ENCODE data around the gene MYL10. TPM values are rescaled to one million over a fixed set of nuclear protein-coding genes. Genes with fewer than 3 reads are reported as not detected.
"Not testable (repeated sequence)": the region's sequence is repeated elsewhere in the genome, so short reads cannot be mapped to it uniquely, and the experiment has no call there.

Gene MYL10
- total and polyA plus RNA-seq, 12 donors: not detected

- Histone ChIP-seq H3K4me1 (replicated peaks in 1 of 2) (no peaks in the 10 kb centered on the region), H3K4me3 (no peak overlapping the region), H3K27ac (no peak overlapping the region), H3K9me3 (replicated peaks in 1 of 3) (no peaks in the 10 kb centered on the region), H3K36me3 (replicated peaks in 1 of 2) (no peaks in the 10 kb centered on the region), H3K27me3 (no peaks in the 10 kb centered on the region)
- WGBS, 4 donors: 84 to 89% (median 85%) methylated on average over 18 to 26 of the region's 26 CpGs
- no peak for DNase-seq
- no peak for TF ChIP-seq CTCF (IDR thresholded peaks at IDR 0.05)
- no peak for TF ChIP-seq POLR2A (IDR thresholded peaks at IDR 0.05)
- intact Hi-C loops (cut with DNase I): loop anchor here (10.0 kb wide), 2 partner anchors 79 to 199 kb away; no protein-coding TSS in a partner anchor
Observed at GRCh38 chr7:101605611-101606497, 23.2 kb downstream of the MYL10 start.

DNA sequence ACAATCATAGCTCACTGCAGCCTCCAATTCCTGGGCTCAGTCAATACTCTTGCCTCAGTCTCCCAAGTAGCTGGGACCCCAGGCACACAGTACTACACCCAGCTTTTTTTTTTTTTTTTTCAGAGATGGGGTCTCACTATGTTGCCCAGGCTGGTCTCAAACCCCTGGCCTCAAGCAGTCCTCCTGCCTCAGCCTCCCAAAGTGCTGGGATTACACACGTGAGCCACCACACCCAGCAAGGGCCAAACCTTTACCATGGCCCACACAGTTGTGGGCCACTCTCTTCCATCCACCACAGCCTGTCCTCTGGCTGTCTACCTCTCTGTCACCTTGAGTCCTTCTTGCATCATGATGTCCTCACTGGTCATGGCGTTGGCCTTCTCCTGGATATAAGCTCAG lies 24.2 kb downstream of the MYL10 start:
- H3K36me3 ChIP-seq (replicated peaks in 1 of 2); H3K27ac ChIP-seq; H3K9me3 ChIP-seq (replicated peaks in 1 of 3); H3K4me1 ChIP-seq (replicated peaks in 1 of 2); H3K4me3 ChIP-seq; H3K27me3 ChIP-seq; DNase-seq: not testable (repeated sequence)
- WGBS, 4 donors: 50 to 86% (median 85%) methylated on average over 2 of the region's 2 CpGs
- intact Hi-C loops (cut with DNase I): loop anchor here (5.0 to 10.0 kb wide), 4 partner anchors 77 to 667 kb away; no protein-coding TSS in a partner anchor

DNA sequence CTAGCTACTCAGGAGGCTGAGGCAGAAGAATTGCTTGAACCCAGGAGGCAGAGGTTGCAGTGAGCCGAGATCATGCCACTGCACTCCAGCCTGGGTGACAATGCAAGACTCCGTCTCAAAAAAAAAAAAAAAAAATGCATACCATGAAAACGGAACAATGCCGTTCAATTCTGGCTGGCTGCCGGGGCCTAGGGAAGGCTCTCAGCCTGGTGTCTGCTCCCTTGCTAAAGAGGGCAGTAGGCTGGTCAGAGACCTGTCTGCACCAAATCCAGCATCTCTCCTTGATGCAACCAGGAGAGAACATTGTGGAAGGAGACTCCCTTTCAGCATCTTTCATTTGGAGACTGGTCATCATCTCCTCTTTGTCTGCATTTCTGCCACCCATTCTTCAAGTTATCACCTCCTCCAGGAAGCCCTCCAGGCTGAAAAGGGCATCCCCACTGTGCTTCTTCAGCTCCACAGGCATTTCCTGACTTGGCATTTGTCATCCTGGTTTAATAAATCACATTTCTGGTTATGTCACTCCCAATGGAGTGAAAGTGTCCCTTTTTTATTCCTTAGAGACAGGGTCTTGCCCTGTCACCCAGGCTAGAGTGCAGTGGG lies 24.7 kb downstream of the MYL10 start:
- intact Hi-C loops (cut with DNase I): loop anchor here (5.0 to 10.0 kb wide), 4 partner anchors 78 to 668 kb away; no protein-coding TSS in a partner anchor
- 74 to 83% (median 78%) methylated on average over 5 of the region's 5 CpGs for WGBS, 4 donors
- H3K36me3 ChIP-seq (replicated peaks in 1 of 2): no peaks in the 10 kb centered on the region
- no peaks in the 10 kb centered on the region for H3K27me3 ChIP-seq
- no peaks in the 10 kb centered on the region for H3K9me3 ChIP-seq (replicated peaks in 1 of 3)
- H3K4me1 ChIP-seq (replicated peaks in 1 of 2): no peaks in the 10 kb centered on the region
- DNase-seq: no peak
- H3K4me3 ChIP-seq: no peak overlapping the region
- no peak overlapping the region for H3K27ac ChIP-seq
- TF ChIP-seq CTCF (IDR thresholded peaks at IDR 0.05) (no peak), POLR2A (IDR thresholded peaks at IDR 0.05) (no peak)

DNA sequence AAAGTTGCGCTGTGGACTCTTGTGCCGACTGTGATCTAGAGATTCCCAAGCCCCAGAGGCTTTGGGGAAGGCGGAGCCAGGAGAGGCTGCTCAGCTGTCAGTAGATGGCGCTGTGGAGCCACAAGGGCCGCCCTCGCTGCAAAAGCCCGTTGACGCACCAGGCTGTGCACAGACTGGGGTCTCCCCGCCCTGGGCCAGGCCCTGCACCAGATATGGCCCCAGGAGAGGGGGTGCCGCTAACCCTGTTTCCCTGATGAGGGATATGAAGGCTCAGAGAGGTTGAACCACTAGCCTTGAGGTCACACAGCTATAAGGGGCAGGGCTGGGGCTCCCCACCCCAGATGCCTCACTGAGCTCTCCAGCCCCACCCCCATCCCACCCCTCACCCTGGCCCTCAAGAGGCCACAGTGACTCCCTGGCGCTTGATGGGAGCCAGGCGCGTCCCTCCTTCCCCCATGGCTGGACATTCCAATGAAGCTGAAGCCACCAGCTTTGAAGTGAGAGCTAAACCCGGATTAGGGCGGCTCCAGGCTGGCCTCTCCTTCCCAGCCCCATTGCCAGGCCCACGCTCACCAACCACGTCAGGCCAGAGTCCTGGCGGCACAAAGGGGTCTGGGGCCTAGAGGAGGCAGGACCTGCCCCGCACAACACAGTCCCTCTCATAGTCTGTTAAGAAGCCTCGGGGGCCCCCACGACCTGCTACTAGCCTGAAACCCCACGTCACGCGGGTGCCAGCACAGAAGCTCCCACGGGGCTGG lies 26.4 kb downstream of the MYL10 start:
- intact Hi-C loops (cut with DNase I): loop anchor here (5.0 to 10.0 kb wide), 4 partner anchors 80 to 670 kb away; no protein-coding TSS in a partner anchor
- TF ChIP-seq CTCF (IDR thresholded peaks at IDR 0.05) (peak; percentile 74 to 91 (median 82)), POLR2A (IDR thresholded peaks at IDR 0.05) (no peak)
- WGBS, 4 donors: 31 to 55% (median 40%) methylated on average over 11 to 25 of the region's 25 CpGs
- Histone ChIP-seq H3K27me3 (no peaks in the 10 kb centered on the region), H3K4me3 (no peak overlapping the region), H3K36me3 (replicated peaks in 1 of 2) (no peaks in the 10 kb centered on the region), H3K4me1 (replicated peaks in 1 of 2) (no peaks in the 10 kb centered on the region), H3K27ac (no peak overlapping the region), H3K9me3 (replicated peaks in 1 of 3) (no peaks in the 10 kb centered on the region)
- DNase-seq: peak; percentile 62 to 85 (median 79)
